Measurements from ENCODE around the gene PRAMEF18.
"Not testable (repeated sequence)": the region's sequence is repeated elsewhere in the genome, so short reads cannot be mapped to it uniquely, and the experiment has no call there.

- TF ChIP-seq CTCF (IDR thresholded peaks at IDR 0.05); POLR2A (IDR thresholded peaks at IDR 0.05); POLR2AphosphoS5 (IDR thresholded peaks at IDR 0.05; ENCODE audit: insufficient read depth in 1 of 2, low read depth in 1 of 2): not testable (repeated sequence)
Observed at GRCh38 chr1:13216619-13217018, 9.3 kb downstream of the PRAMEF18 start.
